Measurements from ENCODE around the gene POU2F1. TPM values are rescaled to one million over a fixed set of nuclear protein-coding genes. Genes with fewer than 3 reads are reported as not detected.
"Not testable (repeated sequence)": the region's sequence is repeated elsewhere in the genome, so short reads cannot be mapped to it uniquely, and the experiment has no call there.

The POU2F1 gene
- total RNA-seq, 4 donors from 2014 or later = 8.7 to 34.0 (median 9.6) TPM

GRCh38 chr1:167244244-167244643 is 23.6 kb downstream of the POU2F1 start:
- WGBS, 2 donors = 91 to 100% methylated on average over 2 of the region's 2 CpGs
- no peak for TF ChIP-seq POLR2A (IDR thresholded peaks at IDR 0.05)
- no peak for TF ChIP-seq CTCF (IDR thresholded peaks at IDR 0.05)
- DNase-seq (ENCODE audit: low spot score in 2 of 2) = no peak
- H3K4me3 ChIP-seq (ENCODE audit: low read depth, poor library complexity, severe bottlenecking) = no peak overlapping the region
- intact Hi-C loops (cut with DNase I; ENCODE audit: low total_unique reads) = no loop called here

- intact Hi-C loops (cut with DNase I; ENCODE audit: low total_unique reads); DNase-seq (ENCODE audit: low spot score in 2 of 2); H3K4me3 ChIP-seq (ENCODE audit: low read depth, poor library complexity, severe bottlenecking): not testable (repeated sequence)
- 98 to 99% methylated on average over 5 of the region's 5 CpGs for WGBS, 2 donors
These were observed 24.5 kb downstream of the POU2F1 start for GRCh38 chr1:167245168-167245567.

GRCh38 chr1:167246971-167247370 is 26.3 kb downstream of the POU2F1 start:
- WGBS, 2 donors = 74 to 79% methylated on average over 5 of the region's 5 CpGs
- DNase-seq (ENCODE audit: low spot score in 2 of 2) = no peak
- no peak for TF ChIP-seq CTCF (IDR thresholded peaks at IDR 0.05)
- TF ChIP-seq POLR2A (IDR thresholded peaks at IDR 0.05) = no peak
- intact Hi-C loops (cut with DNase I; ENCODE audit: low total_unique reads) = no loop called here
- H3K4me3 ChIP-seq (ENCODE audit: low read depth, poor library complexity, severe bottlenecking) = no peak overlapping the region

- intact Hi-C loops (cut with DNase I; ENCODE audit: low total_unique reads) = no loop called here
- no peak for DNase-seq (ENCODE audit: low spot score in 2 of 2)
- TF ChIP-seq CTCF (IDR thresholded peaks at IDR 0.05) (no peak), POLR2A (IDR thresholded peaks at IDR 0.05) (no peak)
- H3K4me3 ChIP-seq (ENCODE audit: low read depth, poor library complexity, severe bottlenecking) = no peak overlapping the region
- 90 to 96% methylated on average over 1 of the region's 1 CpG for WGBS, 2 donors
These were observed 27.1 kb downstream of the POU2F1 start for GRCh38 chr1:167247754-167248153.

- no peak overlapping the region for H3K4me3 ChIP-seq (ENCODE audit: low read depth, poor library complexity, severe bottlenecking)
- TF ChIP-seq POLR2A (IDR thresholded peaks at IDR 0.05) (no peak), CTCF (IDR thresholded peaks at IDR 0.05) (no peak)
- WGBS, 2 donors = 89 to 93% methylated on average over 4 of the region's 4 CpGs
- intact Hi-C loops (cut with DNase I; ENCODE audit: low total_unique reads) = no loop called here
- no peak for DNase-seq (ENCODE audit: low spot score in 2 of 2)
These were observed 28.3 kb downstream of the POU2F1 start for GRCh38 chr1:167248707-167249642.

GRCh38 chr1:167249702-167250101 is 29.0 kb downstream of the POU2F1 start:
- intact Hi-C loops (cut with DNase I; ENCODE audit: low total_unique reads) = no loop called here
- TF ChIP-seq CTCF (IDR thresholded peaks at IDR 0.05) (no peak), POLR2A (IDR thresholded peaks at IDR 0.05) (no peak)
- H3K4me3 ChIP-seq (ENCODE audit: low read depth, poor library complexity, severe bottlenecking) = no peak overlapping the region
- 75 to 87% methylated on average over 1 of the region's 1 CpG for WGBS, 2 donors
- DNase-seq (ENCODE audit: low spot score in 2 of 2) = no peak

Measured in lower leg skin (tissue), 4 donors.